SK-N-SH (cell line): ENCODE data around the gene AREL1. TPM values are rescaled to one million over a fixed set of nuclear protein-coding genes. Genes with fewer than 3 reads are reported as not detected.

Experiments used
- CTCF ChIA-PET: fragments of 300-600, 350-600 bp; formaldehyde crosslinking; extraction: SDS; loops from one replicate; lab custom pipeline; 2021; lab: Yijun Ruan, JAX
- POLR2A ChIA-PET: fragments of 350-600 bp; sonication (Branson Sonifier 250); formaldehyde crosslinking; extraction: SDS; loops from one replicate; lab custom pipeline; 2020; ENCODE audit warnings: antibody characterized with exemption, inconsistent platforms; lab: Yijun Ruan, JAX
- DNase-seq: peaks from one replicate; pipeline ENCODE4 v3.0.0; 2012
- H2AFZ ChIP-seq: fragments of 200-600 bp; sonication (generic); 2 replicates; pipeline ENCODE4 v1.8.1; 2016; ENCODE audit warnings: antibody characterized with exemption, mild to moderate bottlenecking, low read depth
- H3F3A ChIP-seq: fragments of 200-600 bp; sonication (generic); replicated peaks from 2 replicates; pipeline ENCODE3; 2016; ENCODE audit warnings: antibody characterized with exemption, mild to moderate bottlenecking; ENCODE audit not compliant: insufficient read depth
- H3K27ac ChIP-seq, 2 experiments: fragments of 200-500 bp in 1 of 2; fragments of 200-600 bp in 1 of 2; sonication (Bioruptor generic) in 1 of 2; sonication (generic), shearing (Covaris generic) in 1 of 2; 2 replicates each; pipeline versions ENCODE4 v1.5.1 to v1.6.1; 2014 to 2016; ENCODE audit warnings: low read depth in 2 of 2, inconsistent platforms in 1 of 2, low read length in 1 of 2, mild to moderate bottlenecking in 1 of 2, mixed read lengths in 1 of 2
- H3K27me3 ChIP-seq: fragments of 200-600 bp; sonication (generic), shearing (Covaris generic); 2 replicates; pipeline ENCODE4 v1.6.1; 2016; ENCODE audit warnings: mixed run types; ENCODE audit not compliant: insufficient read depth
- H3K36me3 ChIP-seq, 2 experiments: fragments of 200-500 bp in 1 of 2; fragments of 200-600 bp in 1 of 2; sonication (Bioruptor generic) in 1 of 2; sonication (generic) in 1 of 2; replicated peaks in 1 of 2; 2 replicates each; pipeline versions ENCODE3 to v1.5.1; 2014 to 2016; ENCODE audit warnings: low read length in 1 of 2, mild to moderate bottlenecking in 1 of 2; ENCODE audit not compliant: insufficient read depth in 2 of 2, control insufficient read depth in 1 of 2
- H3K4me1 ChIP-seq, 2 experiments: fragments of 200-500 bp in 1 of 2; fragments of 200-600 bp in 1 of 2; sonication (Bioruptor generic) in 1 of 2; sonication (generic), shearing (Covaris generic) in 1 of 2; 2 replicates each; pipeline versions ENCODE4 v1.5.1 to v1.6.1; 2014 to 2016; ENCODE audit warnings: low read depth in 1 of 2, low read length in 1 of 2, mixed run types in 1 of 2; ENCODE audit not compliant: insufficient read depth in 2 of 2, control insufficient read depth in 1 of 2
- H3K4me2 ChIP-seq: fragments of 200-600 bp; sonication (generic), shearing (Covaris generic); 2 replicates; pipeline ENCODE4 v1.6.1; 2017; ENCODE audit warnings: mixed run types
- H3K4me3 ChIP-seq, 2 experiments: fragments of 200-500 bp in 1 of 2; fragments of 200-600 bp in 1 of 2; sonication (Bioruptor generic) in 1 of 2; sonication (generic), shearing (Covaris generic) in 1 of 2; 2 replicates each; pipeline versions ENCODE4 v1.5.1 to v1.8.1; 2014 to 2016; ENCODE audit warnings: low read depth in 2 of 2, inconsistent platforms in 1 of 2, low read length in 1 of 2, mild to moderate bottlenecking in 1 of 2, mixed read lengths in 1 of 2, moderate library complexity in 1 of 2
- H3K79me2 ChIP-seq: fragments of 200-600 bp; sonication (generic); 2 replicates; pipeline ENCODE4 v1.8.1; 2017; ENCODE audit warnings: mild to moderate bottlenecking; ENCODE audit not compliant: insufficient read depth
- H3K9ac ChIP-seq: fragments of 200-600 bp; sonication (generic); 2 replicates; pipeline ENCODE4 v1.6.1; 2017; ENCODE audit warnings: mixed run types
- H3K9me2 ChIP-seq: fragments of 200-600 bp; sonication (generic); 2 replicates; pipeline ENCODE4 v1.6.1; 2017; ENCODE audit warnings: mixed run types
- H3K9me3 ChIP-seq: fragments of 200-600 bp; sonication (generic); 2 replicates; pipeline ENCODE4 v1.6.1; 2017; ENCODE audit warnings: mixed run types, mild to moderate bottlenecking, moderate library complexity
- H4K20me1 ChIP-seq: fragments of 200-600 bp; sonication (generic); 2 replicates; pipeline ENCODE4 v1.6.1; 2017; ENCODE audit warnings: mild to moderate bottlenecking, mixed run types; ENCODE audit not compliant: insufficient read depth
- CHD2 ChIP-seq: fragments of 150-350 bp; IDR thresholded peaks from 2 replicates; pipeline ENCODE4 v1.6.1; 2018; ENCODE audit warnings: low read length; ENCODE audit not compliant: partially characterized antibody
- EZH2phosphoT487 ChIP-seq: fragments of 200-600 bp; sonication (generic); IDR thresholded peaks from 2 replicates; pipeline ENCODE4 v1.6.1; 2017; ENCODE audit warnings: low read depth, mixed run types, mild to moderate bottlenecking, antibody characterized with exemption, moderate library complexity, borderline replicate concordance
- FOSL2 ChIP-seq: IDR thresholded peaks from 2 replicates; pipeline ENCODE4 v1.4.0; 2012; ENCODE audit warnings: low read depth, mild to moderate bottlenecking, moderate library complexity, borderline replicate concordance
- FOXJ3 ChIP-seq: sonication (generic); formaldehyde crosslinking; IDR thresholded peaks from 2 replicates; pipeline ENCODE4 v1.5.1; 2020; ENCODE audit warnings: mild to moderate bottlenecking, missing genetic modification reagents
- FOXM1 ChIP-seq: IDR thresholded peaks from 2 replicates; pipeline ENCODE4 v1.4.0; 2012; ENCODE audit warnings: low read depth, mild to moderate bottlenecking
- GABPA ChIP-seq: IDR thresholded peaks from 2 replicates; pipeline ENCODE4 v1.4.0; 2012; ENCODE audit warnings: low read depth, mild to moderate bottlenecking
- JUND ChIP-seq: IDR thresholded peaks from 2 replicates; pipeline ENCODE4 v1.4.0; 2012
- MEF2A ChIP-seq: IDR thresholded peaks from 2 replicates; pipeline ENCODE4 v1.4.0; 2012; ENCODE audit warnings: low read depth, borderline replicate concordance
- NRF1 ChIP-seq: IDR thresholded peaks from 2 replicates; pipeline ENCODE4 v1.6.1; 2012; ENCODE audit warnings: low read depth, mild to moderate bottlenecking, low read length
- POLR2AphosphoS5 ChIP-seq: IDR thresholded peaks from 2 replicates; pipeline ENCODE4 v1.6.1; 2012; ENCODE audit warnings: low read depth, low read length
- RAD21 ChIP-seq: IDR thresholded peaks from 2 replicates; pipeline ENCODE4 v1.6.1; 2012; ENCODE audit warnings: mild to moderate bottlenecking, low read length
- RFX5 ChIP-seq: IDR thresholded peaks from 2 replicates; pipeline ENCODE4 v1.6.1; 2012; ENCODE audit warnings: mild to moderate bottlenecking, improper control_type of control experiment, low read length
- RXRA ChIP-seq: IDR thresholded peaks from 2 replicates; pipeline ENCODE4 v1.4.0; 2012; ENCODE audit warnings: low read depth, mild to moderate bottlenecking, borderline replicate concordance
- TCF12 ChIP-seq: IDR thresholded peaks from 2 replicates; pipeline ENCODE4 v1.4.0; 2012
- WGBS: methylation state at CpG from one replicate; pipeline ENCODE4 v1.1.6; 2017; ENCODE audit warnings: low lambda C conversion rate; 5-methylcytosine and 5-hydroxymethylcytosine counted together
- polyA plus RNA-seq, 3 experiments: library from polyadenylated mRNA; depleted of rRNA; stranded (reverse); fragments of >200 nt; gene quantifications; 2 replicates each; pipeline ENCODE4 v1.2.3, GENCODE V29; 2012
- TF ChIP-seq, protein P1 (sequence below): fragments of 200-600 bp; sonication (generic); IDR thresholded peaks from 2 replicates; pipeline ENCODE4 v1.6.1; 2017; ENCODE audit warnings: antibody characterized with exemption, mild to moderate bottlenecking, moderate library complexity
- TF ChIP-seq, protein P2 (sequence below): IDR thresholded peaks from 2 replicates; pipeline ENCODE4 v1.4.0; 2012; ENCODE audit warnings: low read depth, borderline replicate concordance
- TF ChIP-seq, protein P3 (sequence below): fragments of 150-350 bp; IDR thresholded peaks from 2 replicates; pipeline ENCODE4 v1.6.1; 2016; ENCODE audit warnings: mild to moderate bottlenecking, low read depth, low read length
- TF ChIP-seq, protein P4 (sequence below): fragments of 150-350 bp; IDR thresholded peaks from 2 replicates; pipeline ENCODE4 v1.6.1; 2017; ENCODE audit warnings: antibody characterized with exemption, low read length, low read depth, borderline replicate concordance

Gene AREL1
- polyA plus RNA-seq, 1 of the 3 experiments (the other 2 are of a cell fraction): 35.1 TPM

DNA sequence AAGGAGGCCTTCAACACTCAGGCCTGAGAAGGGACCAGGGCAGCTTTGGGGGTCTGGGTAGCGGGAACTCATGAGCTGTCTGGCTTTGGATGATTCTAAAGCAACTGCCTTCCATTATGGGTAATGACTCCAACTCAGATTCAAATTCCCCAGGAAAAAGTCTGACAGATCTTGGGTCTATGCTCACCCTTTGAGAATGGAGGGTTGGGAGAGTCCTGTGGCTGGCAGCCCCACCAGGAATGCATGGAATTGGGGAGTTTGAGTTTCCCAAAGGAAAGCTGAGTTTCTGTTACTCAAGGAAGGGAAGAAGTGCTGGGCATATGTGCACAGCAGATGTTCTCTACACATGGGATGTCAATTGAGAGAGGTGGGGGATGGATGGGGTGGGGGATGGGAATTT lies 78.4 kb downstream of the AREL1 start:
- Histone ChIP-seq H3K27me3 (no peaks in the 10 kb centered on the region), H3K4me2 (no peak overlapping the region), H3K9me3 (no peaks in the 10 kb centered on the region), H3K27ac (no peak overlapping the region), H2AFZ (no peak overlapping the region), H3K4me3 (no peak overlapping the region), H3K79me2 (no peaks in the 10 kb centered on the region), H3K4me1 (peaks cover 0 to 43% of the 10 kb centered on the region in 2 experiments; a peak in 2 of 4 replicates), H4K20me1 (no peaks in the 10 kb centered on the region), H3K9me2 (no peaks in the 10 kb centered on the region), H3K9ac (no peak overlapping the region), H3K36me3 (no peaks in the 10 kb centered on the region), H3F3A (no peaks in the 10 kb centered on the region)
- CTCF ChIA-PET: interaction anchor here (0.6 to 8.0 kb wide), 7 partner anchors 10 to 226 kb away, joined by 3 to 64 read pairs (median 4); partner anchors contain the start of gene LTBP2
- POLR2A ChIA-PET: interaction anchor here (0.6 kb wide), 1 partner anchor 43 kb away, joined by 4 read pairs; no protein-coding TSS in a partner anchor
- DNase-seq: no peak
- 100% methylated on average over 1 of the region's 1 CpG for WGBS
- TF ChIP-seq TCF12 (peak; percentile 12; the same call in 1 of the 2 replicates), RFX5 (no peak)
- TF ChIP-seq, protein P1, sequence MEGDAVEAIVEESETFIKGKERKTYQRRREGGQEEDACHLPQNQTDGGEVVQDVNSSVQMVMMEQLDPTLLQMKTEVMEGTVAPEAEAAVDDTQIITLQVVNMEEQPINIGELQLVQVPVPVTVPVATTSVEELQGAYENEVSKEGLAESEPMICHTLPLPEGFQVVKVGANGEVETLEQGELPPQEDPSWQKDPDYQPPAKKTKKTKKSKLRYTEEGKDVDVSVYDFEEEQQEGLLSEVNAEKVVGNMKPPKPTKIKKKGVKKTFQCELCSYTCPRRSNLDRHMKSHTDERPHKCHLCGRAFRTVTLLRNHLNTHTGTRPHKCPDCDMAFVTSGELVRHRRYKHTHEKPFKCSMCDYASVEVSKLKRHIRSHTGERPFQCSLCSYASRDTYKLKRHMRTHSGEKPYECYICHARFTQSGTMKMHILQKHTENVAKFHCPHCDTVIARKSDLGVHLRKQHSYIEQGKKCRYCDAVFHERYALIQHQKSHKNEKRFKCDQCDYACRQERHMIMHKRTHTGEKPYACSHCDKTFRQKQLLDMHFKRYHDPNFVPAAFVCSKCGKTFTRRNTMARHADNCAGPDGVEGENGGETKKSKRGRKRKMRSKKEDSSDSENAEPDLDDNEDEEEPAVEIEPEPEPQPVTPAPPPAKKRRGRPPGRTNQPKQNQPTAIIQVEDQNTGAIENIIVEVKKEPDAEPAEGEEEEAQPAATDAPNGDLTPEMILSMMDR: no peak

DNA sequence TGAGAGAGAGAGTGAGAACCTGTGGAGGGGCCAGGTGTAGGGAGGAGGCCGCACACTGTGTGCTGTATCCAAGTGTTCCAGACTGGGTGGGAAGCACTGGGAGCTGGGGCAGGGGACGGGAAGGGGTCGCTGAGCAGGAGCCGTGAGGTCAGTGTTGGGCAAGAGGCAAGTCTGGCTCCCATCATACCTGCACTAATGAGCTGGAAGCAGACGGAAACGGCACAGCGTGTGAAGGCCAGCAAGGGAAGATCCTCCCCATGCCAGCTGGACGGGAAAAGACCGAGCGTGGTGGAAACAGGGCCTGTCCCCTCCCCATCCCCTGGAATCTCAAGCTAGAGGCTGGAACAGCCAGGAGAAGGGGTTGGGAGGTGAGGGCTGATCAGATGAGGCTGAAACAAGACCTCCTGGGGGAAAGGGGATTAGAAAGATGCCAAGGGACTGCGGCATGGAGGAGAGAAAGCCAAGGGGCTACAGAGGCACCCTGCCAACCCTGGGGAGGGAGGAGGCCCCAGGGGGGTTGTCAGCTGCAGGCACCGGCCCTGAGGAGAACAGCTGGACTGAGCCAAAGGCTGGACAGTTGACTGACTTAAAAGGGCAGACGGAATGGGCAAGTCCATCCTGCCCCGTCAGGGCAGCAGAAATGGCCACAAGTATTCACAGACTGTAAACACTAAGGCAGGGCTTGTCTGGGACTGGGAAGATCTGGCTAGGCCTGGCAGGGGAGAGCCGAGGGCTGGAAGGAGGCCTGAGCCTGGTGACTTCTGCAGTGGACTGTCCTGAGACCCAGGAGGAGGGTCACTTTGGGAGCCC lies 81.8 kb downstream of the AREL1 start:
- 94% methylated on average over 14 of the region's 15 CpGs for WGBS
- no peaks in the 10 kb centered on the region for H3K36me3 ChIP-seq
- no peak overlapping the region for H2AFZ ChIP-seq
- POLR2A ChIA-PET: no interaction called here
- H3K79me2 ChIP-seq: no peaks in the 10 kb centered on the region
- H3K9ac ChIP-seq: no peak overlapping the region
- H3K9me2 ChIP-seq: no peaks in the 10 kb centered on the region
- H3K27ac ChIP-seq: no peak overlapping the region
- no peak overlapping the region for H3K4me2 ChIP-seq
- no peaks in the 10 kb centered on the region for H3K27me3 ChIP-seq
- DNase-seq: no peak
- CTCF ChIA-PET: interaction anchor here (1.2 to 6.0 kb wide), 4 partner anchors 10 to 22 kb away, joined by 3 to 39 read pairs (median 7); partner anchors contain the start of gene LTBP2
- H4K20me1 ChIP-seq: no peaks in the 10 kb centered on the region
- no peaks in the 10 kb centered on the region for H3F3A ChIP-seq
- peaks cover 0 to 15% of the 10 kb centered on the region in 2 experiments; a peak in 1 of 4 replicates for H3K4me1 ChIP-seq
- H3K4me3 ChIP-seq: no peak overlapping the region
- no peaks in the 10 kb centered on the region for H3K9me3 ChIP-seq
- TF ChIP-seq GABPA: no peak
- TF ChIP-seq RXRA: no peak
- TF ChIP-seq, protein P2, sequence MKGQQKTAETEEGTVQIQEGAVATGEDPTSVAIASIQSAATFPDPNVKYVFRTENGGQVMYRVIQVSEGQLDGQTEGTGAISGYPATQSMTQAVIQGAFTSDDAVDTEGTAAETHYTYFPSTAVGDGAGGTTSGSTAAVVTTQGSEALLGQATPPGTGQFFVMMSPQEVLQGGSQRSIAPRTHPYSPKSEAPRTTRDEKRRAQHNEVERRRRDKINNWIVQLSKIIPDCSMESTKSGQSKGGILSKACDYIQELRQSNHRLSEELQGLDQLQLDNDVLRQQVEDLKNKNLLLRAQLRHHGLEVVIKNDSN: no peak
- TF ChIP-seq POLR2AphosphoS5: no peak
- TF ChIP-seq, protein P3, sequence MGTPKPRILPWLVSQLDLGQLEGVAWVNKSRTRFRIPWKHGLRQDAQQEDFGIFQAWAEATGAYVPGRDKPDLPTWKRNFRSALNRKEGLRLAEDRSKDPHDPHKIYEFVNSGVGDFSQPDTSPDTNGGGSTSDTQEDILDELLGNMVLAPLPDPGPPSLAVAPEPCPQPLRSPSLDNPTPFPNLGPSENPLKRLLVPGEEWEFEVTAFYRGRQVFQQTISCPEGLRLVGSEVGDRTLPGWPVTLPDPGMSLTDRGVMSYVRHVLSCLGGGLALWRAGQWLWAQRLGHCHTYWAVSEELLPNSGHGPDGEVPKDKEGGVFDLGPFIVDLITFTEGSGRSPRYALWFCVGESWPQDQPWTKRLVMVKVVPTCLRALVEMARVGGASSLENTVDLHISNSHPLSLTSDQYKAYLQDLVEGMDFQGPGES: no peak
- TF ChIP-seq MEF2A: no peak
- no peak for TF ChIP-seq FOXJ3 (CRISPR knock-in tag)
- TF ChIP-seq, protein P4, sequence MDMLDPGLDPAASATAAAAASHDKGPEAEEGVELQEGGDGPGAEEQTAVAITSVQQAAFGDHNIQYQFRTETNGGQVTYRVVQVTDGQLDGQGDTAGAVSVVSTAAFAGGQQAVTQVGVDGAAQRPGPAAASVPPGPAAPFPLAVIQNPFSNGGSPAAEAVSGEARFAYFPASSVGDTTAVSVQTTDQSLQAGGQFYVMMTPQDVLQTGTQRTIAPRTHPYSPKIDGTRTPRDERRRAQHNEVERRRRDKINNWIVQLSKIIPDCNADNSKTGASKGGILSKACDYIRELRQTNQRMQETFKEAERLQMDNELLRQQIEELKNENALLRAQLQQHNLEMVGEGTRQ: no peak
- TF ChIP-seq TCF12: no peak
- no peak for TF ChIP-seq RFX5
- no peak for TF ChIP-seq NRF1
- TF ChIP-seq FOSL2: no peak
- TF ChIP-seq FOXM1: no peak
- no peak for TF ChIP-seq CHD2
- TF ChIP-seq RAD21: no peak
- TF ChIP-seq JUND: no peak
- TF ChIP-seq EZH2phosphoT487: no peak
